Activated T-helper 1 cell treated with anti-CD3 and anti-CD28 coated beads, Interleukin-2, amount 50 U/mL, for 16 hours (primary cell): ENCODE measurements around the gene SH3PXD2B.

Experiments used
- DNase-seq, 2 donors: peaks; one replicate each; pipeline ENCODE4 v3.0.0-alpha.2; 2020; ENCODE audit warnings: low read depth in 1 of 2, low spot score in 1 of 2

SH3PXD2B gene

GRCh38 chr5:172453986-172454357 is 353 bp downstream of the SH3PXD2B start:
- DNase-seq, result no peak

- DNase-seq, result no peak
Measured at GRCh38 chr5:172453206-172453985, 929 bp downstream of the SH3PXD2B start.

DNA sequence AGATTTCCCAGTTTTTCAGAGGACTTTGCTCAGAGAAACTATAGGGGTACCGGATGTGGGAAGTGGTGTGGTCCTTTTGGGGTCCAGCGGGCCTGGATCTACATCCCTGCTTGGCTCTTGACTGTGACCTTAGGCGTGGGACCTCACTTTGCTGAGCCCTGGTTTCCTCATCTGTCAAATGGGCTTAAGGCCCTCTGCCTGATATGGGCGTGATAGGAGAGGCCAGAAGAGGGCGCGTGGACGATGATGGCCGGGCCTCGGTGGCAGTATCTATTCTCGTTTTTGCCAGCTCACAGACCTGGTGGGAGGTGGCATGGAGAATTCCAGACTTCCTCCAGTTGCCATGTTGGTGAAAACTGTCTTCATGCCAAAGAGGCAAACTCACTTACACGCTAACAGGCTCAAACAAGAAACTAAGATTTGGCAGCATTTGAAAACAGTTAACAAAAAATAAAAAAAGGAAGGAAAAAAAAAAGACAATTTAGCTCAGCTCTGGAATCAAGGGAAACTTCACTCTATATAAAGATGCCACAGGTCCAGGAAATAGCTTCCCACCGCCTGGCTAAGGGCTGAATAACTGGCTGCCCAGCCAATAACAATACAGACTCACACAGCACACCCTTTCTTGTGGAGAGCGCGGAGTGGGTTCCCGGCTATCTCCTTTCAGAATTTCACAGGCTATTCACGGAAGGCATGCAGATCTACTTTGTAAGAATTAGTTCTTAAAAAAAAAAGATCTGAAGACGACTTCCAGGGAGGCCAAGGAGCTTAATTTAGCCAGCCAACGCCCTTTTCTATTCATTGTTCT is 1.7 kb downstream of the SH3PXD2B start:
- no peak for DNase-seq

- DNase-seq, result no peak
Measured at GRCh38 chr5:172451771-172452197, 2.5 kb downstream of the SH3PXD2B start.

GRCh38 chr5:172450861-172451695 is 3.2 kb downstream of the SH3PXD2B start:
- no peak for DNase-seq

- no peak for DNase-seq
Measured at GRCh38 chr5:172450453-172450852, 3.9 kb downstream of the SH3PXD2B start.

GRCh38 chr5:172448999-172449398 is 5.3 kb downstream of the SH3PXD2B start:
- DNase-seq, result no peak

GRCh38 chr5:172447646-172448365 is 6.5 kb downstream of the SH3PXD2B start:
- DNase-seq, result no peak

DNA sequence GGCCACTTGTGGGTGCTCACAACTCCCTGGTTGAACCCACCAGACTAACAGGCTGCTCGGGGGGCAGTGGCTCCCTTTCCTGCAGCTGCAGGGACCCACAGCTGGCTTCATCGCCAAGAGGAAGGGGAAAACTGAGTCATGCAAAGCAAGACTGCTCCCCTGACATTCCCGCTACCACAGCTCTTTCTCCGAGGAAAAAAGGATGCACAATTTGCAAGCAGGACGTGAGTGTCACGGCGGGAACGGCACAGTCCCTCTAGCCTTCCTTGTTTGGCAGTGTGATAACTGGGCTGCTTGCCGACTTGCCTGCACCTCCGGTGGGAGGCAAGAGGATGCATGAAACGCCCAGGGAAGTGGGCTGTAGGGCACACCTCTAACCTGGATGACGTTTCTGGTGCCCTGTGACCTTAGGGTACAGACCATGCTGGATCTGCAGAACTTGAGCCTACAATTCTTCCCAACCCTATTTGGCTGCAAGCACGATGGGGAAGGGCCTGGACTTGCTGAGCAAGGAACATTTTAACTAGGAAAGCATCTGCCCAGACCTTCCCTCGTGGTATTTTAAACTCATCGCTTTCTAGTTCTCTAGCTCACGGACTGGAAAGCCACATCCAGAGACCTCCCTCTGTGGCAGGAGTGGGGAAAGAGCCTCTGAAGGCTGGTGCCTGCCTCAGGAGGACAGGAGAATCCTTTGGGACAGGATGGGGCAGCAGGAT is 7.8 kb downstream of the SH3PXD2B start:
- DNase-seq, result no peak

DNA sequence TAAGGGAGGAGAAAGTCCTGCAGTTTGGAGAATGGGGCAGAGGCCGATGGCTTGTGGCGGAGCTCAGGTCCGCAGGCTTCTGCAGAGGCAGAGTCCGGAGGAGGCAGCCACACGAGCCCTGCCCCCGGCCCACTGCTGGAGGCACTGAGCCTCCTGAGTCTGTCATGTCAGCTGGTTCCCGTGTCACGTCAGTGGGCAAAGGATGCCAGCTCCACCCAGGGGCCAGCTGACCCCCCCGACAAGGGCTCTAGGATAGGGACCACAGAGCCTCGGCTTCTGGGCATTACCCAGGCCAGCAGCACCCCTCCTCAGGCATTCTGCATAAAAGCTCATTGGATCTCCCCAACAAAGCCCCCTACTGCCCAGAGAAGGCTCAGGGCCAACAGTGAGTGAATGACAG is 8.5 kb downstream of the SH3PXD2B start:
- no peak for DNase-seq

DNA sequence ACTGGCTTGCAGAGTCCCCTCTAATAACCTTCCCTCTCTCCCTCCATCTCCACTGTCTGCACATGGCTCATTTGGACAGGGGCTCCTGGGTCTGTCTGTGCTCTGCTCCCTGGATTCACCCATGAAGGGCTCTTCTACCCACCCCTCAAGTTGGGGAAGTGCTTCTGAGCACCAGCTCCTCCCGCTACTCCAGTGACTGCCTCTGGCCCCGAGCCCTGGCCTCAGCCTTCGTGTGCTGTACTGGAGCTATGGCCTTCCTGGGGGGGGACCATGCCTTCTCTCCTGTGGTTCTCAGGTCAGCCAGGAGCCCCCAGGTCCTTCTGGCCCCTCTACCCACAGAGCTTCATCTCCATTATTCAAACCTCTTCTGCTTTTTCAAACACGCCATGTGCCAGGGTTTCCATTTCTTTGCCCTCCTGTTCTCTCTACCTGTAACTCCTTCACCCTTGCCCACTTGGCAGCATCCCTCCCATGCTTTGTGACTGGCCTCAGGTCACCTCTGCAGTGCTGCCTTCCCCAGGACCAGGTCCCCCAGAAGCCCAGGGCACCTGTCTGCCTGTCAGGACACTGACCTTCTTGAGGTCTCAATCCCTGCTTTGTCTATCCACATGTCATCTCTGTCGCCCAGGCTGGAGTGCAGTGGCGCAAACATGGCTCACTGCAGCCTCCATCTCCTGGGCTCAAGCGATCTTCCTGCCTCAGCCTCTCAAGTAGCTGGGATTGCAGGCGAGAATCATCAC is 9.5 kb downstream of the SH3PXD2B start:
- no peak for DNase-seq

- DNase-seq, result no peak
Measured at GRCh38 chr5:172444110-172444510, 10.2 kb downstream of the SH3PXD2B start.

DNA sequence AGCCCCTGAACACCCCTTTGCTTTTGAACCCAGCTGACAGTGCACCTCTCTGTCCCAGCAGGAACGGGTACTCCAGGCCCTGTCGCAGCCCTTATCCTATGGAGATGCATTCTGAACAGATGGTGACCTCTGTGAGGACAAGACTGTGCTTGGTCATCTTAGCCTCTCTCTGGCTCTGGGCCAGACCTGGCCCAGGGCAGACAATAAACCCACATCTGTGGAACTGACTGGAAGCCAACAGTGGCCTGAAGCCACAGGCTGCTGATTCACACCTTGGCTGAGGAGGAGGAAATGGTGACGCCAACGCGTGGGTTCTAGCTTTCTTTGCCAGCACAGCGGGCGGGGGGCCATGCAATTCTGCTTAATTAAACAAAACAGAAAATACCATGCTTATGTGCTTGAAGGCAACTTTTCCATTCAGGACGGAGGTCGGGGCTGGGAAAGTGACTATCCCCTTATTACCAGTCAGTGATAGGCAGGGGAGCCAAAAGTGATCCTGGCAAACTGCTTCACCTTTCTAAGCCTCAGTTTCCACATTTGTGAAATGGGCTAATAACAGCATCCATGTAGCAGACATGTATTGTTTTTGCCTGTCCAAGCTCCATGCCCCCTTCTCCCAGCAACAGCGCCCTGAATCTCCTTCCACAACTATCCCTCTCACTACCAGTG is 10.8 kb downstream of the SH3PXD2B start:
- DNase-seq, result no peak

DNA sequence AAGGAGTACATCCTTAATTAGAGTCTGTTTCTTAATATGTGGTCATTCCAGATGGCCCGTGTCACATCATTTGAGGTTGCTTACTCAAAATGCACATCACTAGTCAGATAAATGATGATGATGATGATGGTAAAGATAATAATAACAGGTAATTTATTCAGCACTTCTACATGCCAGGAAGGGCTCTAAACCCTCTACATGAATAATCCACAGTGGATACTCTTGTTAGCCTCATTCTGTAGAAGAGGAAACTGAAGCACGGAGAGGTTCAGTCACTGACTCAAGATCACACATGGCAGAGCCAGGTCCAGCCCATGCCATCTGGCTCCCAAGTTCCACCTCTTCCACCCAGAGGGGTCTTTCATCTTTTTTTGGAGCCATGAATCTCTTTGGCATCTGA is 11.7 kb downstream of the SH3PXD2B start:
- no peak for DNase-seq

GRCh38 chr5:172441262-172441751 is 13.0 kb downstream of the SH3PXD2B start:
- DNase-seq, result no peak

- no peak for DNase-seq
Measured at GRCh38 chr5:172440486-172440885, 13.8 kb downstream of the SH3PXD2B start.

DNA sequence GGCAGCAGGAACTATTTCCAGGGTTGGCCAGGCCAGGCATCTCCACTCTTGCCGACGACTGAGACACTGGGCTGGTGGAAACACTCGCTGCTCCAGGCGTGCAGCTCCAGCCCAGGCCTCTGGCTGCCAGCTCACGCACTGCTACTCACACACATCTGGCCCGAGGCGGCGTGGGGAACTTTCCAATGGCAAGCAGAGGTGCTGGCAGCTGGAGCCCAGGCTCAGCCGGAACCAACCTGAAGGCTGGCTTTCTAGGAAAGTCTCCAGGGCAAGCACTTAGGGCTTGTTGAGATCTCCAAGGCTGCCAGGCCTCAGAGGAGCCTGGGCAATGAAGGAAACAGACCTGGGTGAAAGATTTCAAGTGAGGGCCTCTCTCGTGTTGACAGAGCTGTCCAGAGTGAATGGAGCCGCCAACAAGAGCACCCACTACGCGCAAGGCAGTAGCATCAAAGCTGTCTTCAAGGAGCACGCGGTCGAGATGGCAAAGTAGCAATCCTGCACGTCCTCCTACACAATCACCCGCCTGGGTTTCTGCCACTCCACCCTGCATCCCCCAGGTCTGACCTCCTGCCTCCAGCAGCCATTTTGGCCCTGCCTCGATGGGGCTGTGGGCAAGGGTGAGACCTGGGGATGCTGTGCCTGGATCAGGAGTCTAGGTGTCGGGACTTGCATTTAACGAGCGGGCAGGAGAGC is 14.4 kb downstream of the SH3PXD2B start:
- no peak for DNase-seq

DNA sequence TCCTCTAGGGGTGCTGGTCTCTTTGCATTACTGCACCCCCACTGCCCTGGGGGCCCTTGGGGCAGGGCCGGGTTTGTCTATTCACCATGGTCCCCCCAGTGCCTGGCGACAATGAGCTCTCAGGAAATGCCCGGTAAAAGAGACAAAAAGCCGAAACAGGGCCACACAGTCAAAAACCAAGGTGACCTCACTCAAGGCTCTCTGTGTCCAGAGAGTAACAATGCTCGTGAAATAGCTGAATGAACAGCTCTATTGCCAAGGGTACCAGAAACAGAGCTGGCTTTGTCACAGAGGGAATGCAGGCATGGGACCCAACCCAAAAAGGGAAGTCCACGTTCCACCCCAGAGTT is 16.0 kb downstream of the SH3PXD2B start:
- DNase-seq, result no peak
